IMR-90 (cell line): ENCODE measurements around the gene RAP1A. TPM values are rescaled to one million over a fixed set of nuclear protein-coding genes. Genes with fewer than 3 reads are reported as not detected.

ENCODE experiments used
- ATAC-seq: fragments of 200-7000 bp; cut with Tn5 transposase; 2 replicates; pipeline ENCODE4 v1.9.1; 2020; ENCODE audit warnings: low read depth, mild to moderate bottlenecking, moderate library complexity
- BruUV-seq: library from RNA; stranded (reverse); fragments of 400-500 nt; replicated peaks from 2 replicates; lab custom pipeline; 2021; lab: Mats Ljungman, UMichigan
- CTCF ChIA-PET: fragments of 300-600 bp; formaldehyde crosslinking; extraction: SDS; loops from one replicate; lab custom pipeline; 2021; ENCODE audit warnings: antibody characterized with exemption; lab: Yijun Ruan, JAX
- POLR2A ChIA-PET: fragments of 300-600 bp; sonication (Branson Sonifier 250); formaldehyde crosslinking; loops from one replicate; lab custom pipeline; 2022; ENCODE audit warnings: antibody characterized with exemption; ENCODE audit not compliant: unreplicated experiment; lab: Charles Lee
- DNase-seq: peaks from one replicate; pipeline ENCODE4 v3.0.0; 2013
- H2AFZ ChIP-seq: replicated peaks from 2 replicates; pipeline ENCODE3; 2013; ENCODE audit warnings: low read length, mild to moderate bottlenecking; ENCODE audit not compliant: poor library complexity
- H2AK5ac ChIP-seq: 2 replicates; pipeline ENCODE4 v1.6.1; 2013; ENCODE audit warnings: low read depth, low read length, inconsistent platforms
- H2AK9ac ChIP-seq: replicated peaks from 2 replicates; pipeline ENCODE3; 2013; ENCODE audit warnings: mild to moderate bottlenecking, low read depth, low read length, moderate library complexity; ENCODE audit not compliant: poor library complexity
- H2BK120ac ChIP-seq: 2 replicates; pipeline ENCODE4 v1.6.1; 2013; ENCODE audit warnings: low read depth, low read length, inconsistent platforms
- H2BK15ac ChIP-seq: 3 replicates; pipeline ENCODE4 v1.6.1; 2013; ENCODE audit warnings: low read depth, low read length, inconsistent platforms
- H2BK20ac ChIP-seq: 2 replicates; pipeline ENCODE4 v1.6.1; 2013; ENCODE audit warnings: low read depth, mild to moderate bottlenecking, inconsistent platforms, low read length, moderate library complexity
- H2BK5ac ChIP-seq: 2 replicates; pipeline ENCODE4 v1.6.1; 2013; ENCODE audit warnings: mild to moderate bottlenecking, low read depth, low read length, inconsistent platforms; ENCODE audit not compliant: poor library complexity, severe bottlenecking
- H3K14ac ChIP-seq: replicated peaks from 2 replicates; pipeline ENCODE4 v1.6.1; 2013; ENCODE audit warnings: low read depth, low read length, inconsistent platforms
- H3K18ac ChIP-seq: 2 replicates; pipeline ENCODE4 v1.6.1; 2013; ENCODE audit warnings: low read depth, low read length, control low read depth
- H3K23ac ChIP-seq: 2 replicates; pipeline ENCODE4 v1.6.1; 2013; ENCODE audit warnings: low read depth, low read length, inconsistent platforms
- H3K27ac ChIP-seq: 2 replicates; pipeline ENCODE4 v1.5.1; 2013; ENCODE audit warnings: mild to moderate bottlenecking, control low read depth, low read length; ENCODE audit not compliant: insufficient read depth
- H3K27me3 ChIP-seq: 2 replicates; pipeline ENCODE4 v1.6.1; 2013; ENCODE audit warnings: low read length; ENCODE audit not compliant: control insufficient read depth, insufficient read depth
- H3K36me3 ChIP-seq: 2 replicates; pipeline ENCODE4 v1.6.1; 2013; ENCODE audit warnings: low read length, mixed read lengths; ENCODE audit not compliant: control insufficient read depth, insufficient read depth
- H3K4ac ChIP-seq: 2 replicates; pipeline ENCODE4 v1.6.1; 2013; ENCODE audit warnings: low read depth, low read length, inconsistent platforms
- H3K4me1 ChIP-seq: 2 replicates; pipeline ENCODE4 v1.6.1; 2013; ENCODE audit warnings: low read length, mixed read lengths; ENCODE audit not compliant: control insufficient read depth, insufficient read depth
- H3K4me2 ChIP-seq: 2 replicates; pipeline ENCODE4 v1.6.1; 2013; ENCODE audit warnings: low read depth, mild to moderate bottlenecking, control low read depth, low read length, moderate library complexity
- H3K4me3 ChIP-seq: 2 replicates; pipeline ENCODE4 v1.5.1; 2013; ENCODE audit warnings: low read depth, mild to moderate bottlenecking, control low read depth, low read length, moderate library complexity; ENCODE audit not compliant: insufficient read depth
- H3K56ac ChIP-seq: 2 replicates; pipeline ENCODE4 v1.6.1; 2013; ENCODE audit warnings: low read length, inconsistent platforms; ENCODE audit not compliant: insufficient read depth; ENCODE audit errors: extremely low read depth
- H3K79me1 ChIP-seq, 2 experiments: 2 replicates each; pipeline ENCODE4 v1.6.1; 2013; ENCODE audit warnings: low read length in 2 of 2, inconsistent platforms in 1 of 2, low read depth in 1 of 2
- H3K9ac ChIP-seq: 2 replicates; pipeline ENCODE4 v1.6.1; 2013; ENCODE audit warnings: low read depth, low read length, control low read depth
- H3K9me1 ChIP-seq: 2 replicates; pipeline ENCODE4 v1.6.1; 2013; ENCODE audit warnings: low read length, inconsistent platforms; ENCODE audit not compliant: insufficient read depth
- H3K9me3 ChIP-seq: 2 replicates; pipeline ENCODE4 v1.6.1; 2013; ENCODE audit warnings: low read length; ENCODE audit not compliant: control insufficient read depth, insufficient read depth
- H4K20me1 ChIP-seq: 2 replicates; pipeline ENCODE4 v1.6.1; 2013; ENCODE audit warnings: low read length, inconsistent platforms; ENCODE audit not compliant: insufficient read depth
- H4K5ac ChIP-seq: 2 replicates; pipeline ENCODE4 v1.6.1; 2013; ENCODE audit warnings: mild to moderate bottlenecking, low read depth, low read length, control low read depth
- H4K8ac ChIP-seq, 2 experiments: 2 replicates each; pipeline ENCODE4 v1.6.1; 2013; ENCODE audit warnings: low read depth in 2 of 2, low read length in 2 of 2, control low read depth in 1 of 2, inconsistent platforms in 1 of 2
- H4K91ac ChIP-seq: 2 replicates; pipeline ENCODE4 v1.6.1; 2013; ENCODE audit warnings: low read depth, low read length, inconsistent platforms; ENCODE audit not compliant: insufficient read depth
- BHLHE40 ChIP-seq: fragments of 150-350 bp; IDR thresholded peaks from 2 replicates; pipeline ENCODE4 v1.6.1; 2016; ENCODE audit warnings: mild to moderate bottlenecking, low read depth, low read length
- ELK1 ChIP-seq: fragments of 150-350 bp; IDR thresholded peaks from 2 replicates; pipeline ENCODE4 v1.6.1; 2016; ENCODE audit warnings: low read depth, mild to moderate bottlenecking, low read length, moderate library complexity, borderline replicate concordance
- MAFK ChIP-seq: IDR thresholded peaks from 2 replicates; pipeline ENCODE4 v1.6.1; 2012; ENCODE audit warnings: low read depth, low read length, improper control_type of control experiment
- RCOR1 ChIP-seq: IDR thresholded peaks from 2 replicates; pipeline ENCODE4 v1.6.1; 2012; ENCODE audit warnings: mild to moderate bottlenecking, low read length, improper control_type of control experiment; ENCODE audit not compliant: insufficient replicate concordance
- WGBS, 2 experiments: methylation state at CpG; one replicate each; pipeline versions ENCODE4 v1.1.5 to v1.1.7; 2013; ENCODE audit warnings: missing lambda C conversion rate in 2 of 2; ENCODE audit not compliant: insufficient read length in 1 of 2; ENCODE audit errors: extremely low coverage in 2 of 2; 5-methylcytosine and 5-hydroxymethylcytosine counted together
- dilution Hi-C: fragments of 300-500 bp; cut with HindIII; formaldehyde crosslinking; loops from one replicate; pipeline ENCODE4 v1.14.3; 2018; ENCODE audit warnings: low sequenced_read_pairs; ENCODE audit not compliant: unreplicated experiment
- in situ Hi-C: fragments of 300-500 bp; cut with MboI; formaldehyde crosslinking; loops from 3 replicates; pipeline ENCODE4 v1.14.3; 2019; ENCODE audit warnings: low sequenced_read_pairs, inconsistent platforms, mixed read lengths
- intact Hi-C: fragments of 100-400 bp; cut with micrococcal nuclease; formaldehyde crosslinking; loops from 2 replicates; pipeline ENCODE4 v1.10.0; 2022
- polyA plus RNA-seq, 3 experiments: library from polyadenylated mRNA; depleted of rRNA; stranded (reverse); fragments of >200 nt; gene quantifications; 2 replicates each; pipeline ENCODE4 v1.2.3, GENCODE V29; 2012; ENCODE audit warnings: low replicate concordance in 1 of 3
- total RNA-seq: library from RNA; depleted of rRNA; stranded (reverse); fragments of >200 nt; gene quantifications from 2 replicates; pipeline ENCODE4 v1.2.3, GENCODE V29; 2012

RAP1A gene
- total and polyA plus RNA-seq, 2 of the 4 experiments (the other 2 are of a cell fraction): 18.1 to 43.6 TPM

- Histone ChIP-seq H2BK20ac (no peak overlapping the region), H2BK120ac (no peak overlapping the region), H3K4me1 (peaks cover 11% of the 10 kb centered on the region), H3K9me3 (no peaks in the 10 kb centered on the region), H3K27ac (no peak overlapping the region), H3K56ac (no peak overlapping the region), H3K4ac (no peak overlapping the region), H4K8ac (no peak overlapping the region), H3K79me1 (peaks cover 7 to 37% of the 10 kb centered on the region in 2 experiments; a peak in 2 of 4 replicates), H4K5ac (no peak overlapping the region), H4K20me1 (peaks cover 4% of the 10 kb centered on the region; the same call in 1 of the 2 replicates), H3K27me3 (no peaks in the 10 kb centered on the region), H3K36me3 (peaks cover 5% of the 10 kb centered on the region; the same call in 1 of the 2 replicates), H3K9me1 (peaks cover 12% of the 10 kb centered on the region), H2BK15ac (no peak overlapping the region), H2AK9ac (no peak overlapping the region), H3K9ac (no peak overlapping the region), H2AFZ (no peak overlapping the region), H2BK5ac (no peak overlapping the region), H4K91ac (no peak overlapping the region), H3K23ac (no peak overlapping the region), H3K4me3 (no peak overlapping the region), H3K4me2 (no peak overlapping the region), H3K14ac (no peak overlapping the region), H2AK5ac (no peak overlapping the region), H3K18ac (no peak overlapping the region)
- CTCF ChIA-PET: no interaction called here
- in situ Hi-C loops (no loop called here), dilution Hi-C loops (no loop called here), intact Hi-C loops (no loop called here)
- ATAC-seq: no peak
- no peak for DNase-seq
- TF ChIP-seq BHLHE40 (peak; percentile 30; the same call in 1 of the 2 replicates), MAFK (no peak), RCOR1 (no peak), ELK1 (no peak)
- BruUV-seq: no TSS peak
- 71% methylated on average over 6 of the region's 7 CpGs; no CpG with 5 or more reads in 1 of the 2 experiments for WGBS, 2 experiments
- POLR2A ChIA-PET: no interaction called here
Measured at GRCh38 chr1:111729946-111730681, 110.5 kb downstream of the RAP1A start.
